Activated T-cell treated with anti-CD3 and anti-CD28 coated beads, Interleukin-2, amount 50 U/mL, for 4 hours (primary cell): Measurements from ENCODE around the gene MAD1L1. TPM values are rescaled to one million over a fixed set of nuclear protein-coding genes. Genes with fewer than 3 reads are reported as not detected.
A peak's percentile ranks its signal among the peaks of the same experiment; 100 is the strongest.

Source experiments
- ATAC-seq, 2 donors: fragments of 200-7000 bp; cut with Tn5 transposase; one replicate each; pipeline ENCODE4 v1.10.0; 2021
- DNase-seq: peaks from one replicate; pipeline ENCODE4 v3.0.0-alpha.2; 2020
- H3K27me3 Mint-ChIP-seq: one replicate; pipeline ENCODE4 v1.8.0; 2021; ENCODE audit warnings: low read depth, mixed read lengths
- H3K36me3 Mint-ChIP-seq: one replicate; pipeline ENCODE4 v1.8.0; 2022; ENCODE audit warnings: mixed read lengths; ENCODE audit not compliant: insufficient read depth
- H3K4me1 Mint-ChIP-seq: one replicate; pipeline ENCODE4 v1.8.0; 2021; ENCODE audit warnings: low read depth, mixed read lengths
- H3K4me3 Mint-ChIP-seq: one replicate; pipeline ENCODE4 v1.8.0; 2021; ENCODE audit warnings: mild to moderate bottlenecking, moderate library complexity, mixed read lengths
- H3K9me3 Mint-ChIP-seq: one replicate; pipeline ENCODE4 v1.8.0; 2021; ENCODE audit warnings: mixed read lengths
- total RNA-seq, 3 donors: library from RNA; stranded (reverse); gene quantifications; one replicate each; pipeline ENCODE4 v1.2.1, GENCODE V29; 2021

MAD1L1 gene
- total RNA-seq, 3 donors from 2014 or later = 55.8 to 59.4 (median 57.9) TPM

GRCh38 chr7:2211259-2211880 lies 21.4 kb downstream of the MAD1L1 start:
- H3K4me3 Mint-ChIP-seq = no peak overlapping the region
- ATAC-seq (no peak), DNase-seq (no peak)
- no peaks in the 10 kb centered on the region for H3K27me3 Mint-ChIP-seq
- peaks cover 32% of the 10 kb centered on the region for H3K36me3 Mint-ChIP-seq
- peaks cover 6% of the 10 kb centered on the region for H3K4me1 Mint-ChIP-seq
- no peaks in the 10 kb centered on the region for H3K9me3 Mint-ChIP-seq

GRCh38 chr7:2210551-2211258 lies 22.0 kb downstream of the MAD1L1 start:
- Mint-ChIP-seq H3K4me1 (peaks cover 6% of the 10 kb centered on the region), H3K9me3 (no peaks in the 10 kb centered on the region), H3K4me3 (no peak overlapping the region), H3K27me3 (no peaks in the 10 kb centered on the region), H3K36me3 (peaks cover 28% of the 10 kb centered on the region)
- DNase-seq (no peak), ATAC-seq (no peak)

GRCh38 chr7:2209961-2210323 lies 22.8 kb downstream of the MAD1L1 start:
- peaks cover 23% of the 10 kb centered on the region for H3K36me3 Mint-ChIP-seq
- H3K9me3 Mint-ChIP-seq = no peaks in the 10 kb centered on the region
- no peaks in the 10 kb centered on the region for H3K27me3 Mint-ChIP-seq
- ATAC-seq (no peak), DNase-seq (no peak)
- no peak overlapping the region for H3K4me3 Mint-ChIP-seq
- peaks cover 2% of the 10 kb centered on the region for H3K4me1 Mint-ChIP-seq

- Mint-ChIP-seq H3K4me1 (no peaks in the 10 kb centered on the region), H3K4me3 (no peak overlapping the region), H3K36me3 (peaks cover 20% of the 10 kb centered on the region), H3K9me3 (no peaks in the 10 kb centered on the region), H3K27me3 (no peaks in the 10 kb centered on the region)
- peak; percentile 37 for DNase-seq
- ATAC-seq = peak; percentile 46 to 62
Measured at GRCh38 chr7:2209146-2209960, 23.4 kb downstream of the MAD1L1 start.

- no peak for ATAC-seq
- no peak for DNase-seq
- Mint-ChIP-seq H3K4me1 (no peaks in the 10 kb centered on the region), H3K27me3 (no peaks in the 10 kb centered on the region), H3K36me3 (peaks cover 16% of the 10 kb centered on the region), H3K4me3 (no peak overlapping the region), H3K9me3 (no peaks in the 10 kb centered on the region)
Measured at GRCh38 chr7:2208712-2209111, 24.0 kb downstream of the MAD1L1 start.

GRCh38 chr7:2205036-2205780 lies 27.5 kb downstream of the MAD1L1 start:
- no peak for DNase-seq
- H3K4me1 Mint-ChIP-seq = no peaks in the 10 kb centered on the region
- ATAC-seq = no peak

GRCh38 chr7:2204446-2204845 lies 28.3 kb downstream of the MAD1L1 start:
- peaks cover 15% of the 10 kb centered on the region for H3K36me3 Mint-ChIP-seq
- ATAC-seq = no peak
- no peak for DNase-seq
- H3K4me1 Mint-ChIP-seq = no peaks in the 10 kb centered on the region
- H3K4me3 Mint-ChIP-seq = no peak overlapping the region
- no peaks in the 10 kb centered on the region for H3K27me3 Mint-ChIP-seq
- H3K9me3 Mint-ChIP-seq = no peaks in the 10 kb centered on the region

More at GRCh38 chr7:2205036-2205780, 27.5 kb downstream of the MAD1L1 start:
- Mint-ChIP-seq H3K4me3 (no peak overlapping the region), H3K27me3 (no peaks in the 10 kb centered on the region), H3K9me3 (no peaks in the 10 kb centered on the region), H3K36me3 (peaks cover 11% of the 10 kb centered on the region)

- Mint-ChIP-seq H3K9me3 (no peaks in the 10 kb centered on the region), H3K36me3 (peaks cover 15% of the 10 kb centered on the region), H3K4me1 (no peaks in the 10 kb centered on the region), H3K4me3 (no peak overlapping the region), H3K27me3 (no peaks in the 10 kb centered on the region)
- ATAC-seq = no peak
- no peak for DNase-seq
Measured at GRCh38 chr7:2203766-2204300, 28.9 kb downstream of the MAD1L1 start.

GRCh38 chr7:2202901-2203765 lies 29.6 kb downstream of the MAD1L1 start:
- H3K4me3 Mint-ChIP-seq = no peak overlapping the region
- no peaks in the 10 kb centered on the region for H3K4me1 Mint-ChIP-seq
- H3K9me3 Mint-ChIP-seq = no peaks in the 10 kb centered on the region
- no peak for ATAC-seq
- H3K36me3 Mint-ChIP-seq = peaks cover 13% of the 10 kb centered on the region
- peak; percentile 1 for DNase-seq
- H3K27me3 Mint-ChIP-seq = no peaks in the 10 kb centered on the region

- ATAC-seq (no peak), DNase-seq (no peak)
- no peaks in the 10 kb centered on the region for H3K9me3 Mint-ChIP-seq
- H3K4me3 Mint-ChIP-seq = no peak overlapping the region
- no peaks in the 10 kb centered on the region for H3K27me3 Mint-ChIP-seq
- no peaks in the 10 kb centered on the region for H3K4me1 Mint-ChIP-seq
- peaks cover 16% of the 10 kb centered on the region for H3K36me3 Mint-ChIP-seq
Measured at GRCh38 chr7:2202361-2202761, 30.4 kb downstream of the MAD1L1 start.

- Mint-ChIP-seq H3K4me3 (no peak overlapping the region), H3K27me3 (no peaks in the 10 kb centered on the region), H3K36me3 (peaks cover 22% of the 10 kb centered on the region), H3K4me1 (no peaks in the 10 kb centered on the region), H3K9me3 (no peaks in the 10 kb centered on the region)
- DNase-seq (no peak), ATAC-seq (no peak)
Measured at GRCh38 chr7:2201686-2202360, 30.9 kb downstream of the MAD1L1 start.

- Mint-ChIP-seq H3K36me3 (peaks cover 28% of the 10 kb centered on the region), H3K27me3 (no peaks in the 10 kb centered on the region), H3K9me3 (no peaks in the 10 kb centered on the region), H3K4me3 (no peak overlapping the region), H3K4me1 (no peaks in the 10 kb centered on the region)
- DNase-seq = no peak
- no peak for ATAC-seq
Measured at GRCh38 chr7:2201128-2201527, 31.6 kb downstream of the MAD1L1 start.

GRCh38 chr7:2200584-2200980 lies 32.2 kb downstream of the MAD1L1 start:
- no peak for DNase-seq
- Mint-ChIP-seq H3K36me3 (peaks cover 33% of the 10 kb centered on the region), H3K9me3 (no peaks in the 10 kb centered on the region), H3K4me3 (no peak overlapping the region), H3K4me1 (no peaks in the 10 kb centered on the region), H3K27me3 (no peaks in the 10 kb centered on the region)
- ATAC-seq = no peak
